Colonic mucosa (tissue), 4 donors: ENCODE results near the gene SMARCAD1. TPM values are rescaled to one million over a fixed set of nuclear protein-coding genes. Genes with fewer than 3 reads are reported as not detected.
A peak's percentile ranks its signal among the peaks of the same experiment; 100 is the strongest.

Source experiments
- DNase-seq: peaks from one replicate; pipeline ENCODE4 v3.0.0-alpha.2; 2020
- H3K27ac ChIP-seq: fragments of 200-600 bp; one replicate; pipeline ENCODE4 v1.8.0; 2021
- H3K27me3 ChIP-seq: fragments of 200-600 bp; one replicate; pipeline ENCODE4 v1.8.0; 2021
- H3K36me3 ChIP-seq: fragments of 200-600 bp; one replicate; pipeline ENCODE4 v1.8.0; 2021
- H3K4me1 ChIP-seq: fragments of 200-600 bp; one replicate; pipeline ENCODE4 v1.8.0; 2021; ENCODE audit warnings: mild to moderate bottlenecking
- H3K4me3 ChIP-seq: fragments of 200-600 bp; one replicate; pipeline ENCODE4 v1.8.0; 2021
- H3K9ac ChIP-seq, 2 donors: one replicate each; pipeline ENCODE4 v1.7.0; 2013; ENCODE audit warnings: control low read depth in 2 of 2, low read depth in 2 of 2, low read length in 2 of 2
- H3K9me3 ChIP-seq: fragments of 200-600 bp; one replicate; pipeline ENCODE4 v1.8.0; 2021
- CTCF ChIP-seq: fragments of 200-600 bp; IDR thresholded peaks from one replicate; pipeline ENCODE4 v1.8.0; 2022; ENCODE audit warnings: antibody characterized with exemption, mild to moderate bottlenecking
- intact Hi-C: fragments of 100-400 bp; cut with DNase I; formaldehyde crosslinking; loops from one replicate; pipeline ENCODE4 v1.14.1; 2022
- total RNA-seq, 2 donors: library from RNA; stranded (reverse); fragmentation: NEBNext Ultra II Directional in 1 of 2; extraction: Animal tissue kit (Norgen Biotek cat#: 25700) in 1 of 2; gene quantifications; one replicate each; pipeline ENCODE4 v1.2.1, GENCODE V29; 2021
- donor health status: healthy.
- donor health status: DM: no; HTN: no; CAD: no.
- donor health status: DM: no; HTN: no; CAD: no.

The SMARCAD1 gene
- total RNA-seq, 2 donors from 2014 or later = 15.3 to 18.2 TPM

DNA sequence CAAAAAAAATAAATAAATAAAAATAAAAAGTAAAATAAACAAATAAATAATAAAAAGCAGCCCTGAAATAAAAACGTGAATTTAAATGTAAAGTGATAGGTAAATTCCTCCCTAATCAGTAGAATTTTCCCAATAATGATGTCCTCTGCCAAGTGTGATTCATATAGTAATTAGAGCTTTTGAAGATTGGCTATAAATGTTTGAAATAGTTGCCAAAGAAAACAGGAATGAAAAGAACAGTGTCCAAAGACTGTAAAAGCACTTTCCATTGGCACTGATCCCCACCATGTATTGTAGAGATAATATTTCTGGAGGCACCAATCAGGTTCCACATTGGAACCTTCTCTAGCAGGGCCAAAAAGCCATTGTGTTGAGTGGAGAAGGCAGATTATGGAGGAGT is 25.9 kb upstream of the SMARCAD1 start:
- Histone ChIP-seq H3K4me1 (no peaks in the 10 kb centered on the region), H3K27me3 (no peaks in the 10 kb centered on the region), H3K36me3 (no peaks in the 10 kb centered on the region), H3K9me3 (no peaks in the 10 kb centered on the region), H3K4me3 (no peak overlapping the region), H3K9ac (no peak overlapping the region), H3K27ac (no peak overlapping the region)
- intact Hi-C loops = no loop called here
- no peak for DNase-seq
- no peak for TF ChIP-seq CTCF

- H3K27ac ChIP-seq = no peak overlapping the region
- intact Hi-C loops = no loop called here
- no peaks in the 10 kb centered on the region for H3K27me3 ChIP-seq
- H3K4me1 ChIP-seq = no peaks in the 10 kb centered on the region
- no peak overlapping the region for H3K4me3 ChIP-seq
- DNase-seq = no peak
- no peaks in the 10 kb centered on the region for H3K36me3 ChIP-seq
- no peak overlapping the region for H3K9ac ChIP-seq
- no peaks in the 10 kb centered on the region for H3K9me3 ChIP-seq
- TF ChIP-seq CTCF = no peak
These were observed 4.9 kb upstream of the SMARCAD1 start for GRCh38 chr4:94202769-94203168.

DNA sequence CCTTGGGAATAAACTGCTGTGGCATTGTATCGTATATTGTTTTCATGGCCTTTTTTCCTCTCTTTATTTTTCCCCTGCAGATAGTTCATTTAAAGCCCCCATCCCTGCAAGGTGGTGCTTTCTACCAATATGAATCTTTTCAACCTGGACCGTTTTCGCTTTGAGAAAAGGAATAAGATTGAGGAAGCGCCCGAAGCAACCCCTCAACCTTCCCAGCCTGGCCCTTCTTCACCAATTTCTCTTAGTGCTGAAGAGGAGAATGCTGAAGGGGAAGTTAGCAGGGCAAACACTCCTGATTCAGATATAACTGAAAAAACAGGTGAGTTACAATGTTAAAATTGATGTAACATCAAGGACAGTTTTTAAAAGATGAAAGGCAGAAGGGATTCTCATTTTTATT is 601 bp downstream of the SMARCAD1 start:
- intact Hi-C loops = no loop called here
- Histone ChIP-seq H3K4me3 (peak overlapping the region; percentile 82), H3K9me3 (no peaks in the 10 kb centered on the region), H3K36me3 (peaks cover 7% of the 10 kb centered on the region), H3K4me1 (peaks cover 10% of the 10 kb centered on the region), H3K27ac (peak overlapping the region; percentile 85), H3K9ac (peak overlapping the region; percentile 91 to 92), H3K27me3 (no peaks in the 10 kb centered on the region)
- no peak for DNase-seq
- TF ChIP-seq CTCF = no peak

DNA sequence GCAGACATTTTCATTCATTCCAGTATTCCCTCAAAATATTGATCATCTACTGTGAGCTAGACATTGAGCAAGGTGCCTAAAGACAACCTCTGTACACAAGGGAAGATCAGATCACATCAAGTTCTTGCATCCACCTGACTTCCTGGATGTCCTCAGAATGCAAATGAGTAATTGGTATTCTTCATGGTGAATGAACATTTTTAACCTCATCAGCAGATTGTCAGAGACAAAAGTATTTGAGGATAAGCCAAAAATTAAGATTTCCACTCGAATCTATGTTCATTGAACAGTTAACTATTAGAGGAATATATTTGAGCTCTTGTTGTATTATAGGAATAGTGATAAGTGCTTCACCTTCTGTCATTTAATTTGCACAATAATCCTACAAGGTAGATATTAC is 1.3 kb downstream of the SMARCAD1 start:
- peaks cover 10% of the 10 kb centered on the region for H3K4me1 ChIP-seq
- no peak for DNase-seq
- H3K36me3 ChIP-seq = peaks cover 8% of the 10 kb centered on the region
- H3K9me3 ChIP-seq = no peaks in the 10 kb centered on the region
- intact Hi-C loops = no loop called here
- H3K27ac ChIP-seq = no peak overlapping the region
- H3K27me3 ChIP-seq = no peaks in the 10 kb centered on the region
- H3K4me3 ChIP-seq = peak overlapping the region; percentile 82
- TF ChIP-seq CTCF = no peak
- H3K9ac ChIP-seq = peak overlapping the region in 1 of 2 donors; percentile 92

DNA sequence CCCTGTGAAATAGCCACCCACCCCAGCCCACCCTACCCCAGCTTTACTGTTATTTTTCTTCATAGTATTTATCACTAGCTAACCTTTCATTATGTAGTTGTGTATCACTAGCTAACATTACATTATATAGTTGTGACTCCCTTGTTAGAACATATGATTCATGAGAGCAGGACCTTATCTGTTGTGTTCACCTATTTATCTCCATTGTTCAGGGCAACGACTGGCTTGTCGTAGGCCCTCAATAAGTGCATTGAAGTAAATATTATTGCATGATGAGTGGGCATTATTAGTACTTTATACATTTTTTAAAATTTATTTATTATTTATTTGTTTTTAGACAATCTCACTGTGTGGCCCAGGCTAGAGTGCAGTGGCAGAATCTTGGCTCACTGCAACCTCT is 4.2 kb downstream of the SMARCAD1 start:
- DNase-seq = no peak
- no peaks in the 10 kb centered on the region for H3K9me3 ChIP-seq
- H3K36me3 ChIP-seq = peaks cover 8% of the 10 kb centered on the region
- no peak overlapping the region for H3K27ac ChIP-seq
- intact Hi-C loops = no loop called here
- no peak overlapping the region for H3K4me3 ChIP-seq
- no peaks in the 10 kb centered on the region for H3K27me3 ChIP-seq
- no peak overlapping the region for H3K9ac ChIP-seq
- TF ChIP-seq CTCF = no peak
- H3K4me1 ChIP-seq = peaks cover 10% of the 10 kb centered on the region
